Measurements from ENCODE around the gene AFF3.
"Not testable (repeated sequence)": the region's sequence is repeated elsewhere in the genome, so short reads cannot be mapped to it uniquely, and the experiment has no call there.

Gene AFF3

DNA sequence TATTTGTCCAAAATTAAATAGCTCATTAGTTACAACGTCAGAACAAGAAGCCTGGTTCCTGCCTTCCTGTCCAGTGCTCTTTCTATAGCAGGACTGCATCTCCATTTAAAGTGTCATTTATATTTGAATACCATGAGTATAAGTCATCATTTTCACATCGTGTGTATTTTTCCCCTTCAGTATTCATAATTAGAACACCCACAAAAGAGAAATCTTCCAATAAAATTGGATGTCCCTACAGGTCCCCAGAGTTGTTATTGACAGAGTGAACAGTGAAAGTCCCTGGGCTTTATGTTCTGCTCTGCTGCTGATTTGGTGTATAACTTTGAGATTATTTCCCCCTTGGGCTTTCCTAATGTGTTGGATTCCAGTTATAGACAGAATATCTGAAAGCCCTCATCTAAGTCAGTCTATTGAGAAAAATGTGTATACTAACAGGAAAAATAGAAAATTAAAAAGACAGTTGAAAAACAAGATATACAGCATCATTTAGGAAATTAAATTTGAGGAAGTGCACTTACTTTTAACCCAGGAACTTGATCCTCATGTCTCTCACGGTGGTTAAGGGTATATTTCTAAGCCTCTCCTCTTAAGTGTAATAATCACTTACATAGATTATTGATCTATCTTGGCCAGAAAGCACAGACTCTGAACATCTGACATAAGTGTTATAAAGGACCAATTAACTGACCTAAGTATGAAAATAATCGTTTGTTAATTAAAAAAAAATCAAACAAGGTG lies 637.4 kb downstream of the AFF3 start:
- no peak for DNase-seq

DNA sequence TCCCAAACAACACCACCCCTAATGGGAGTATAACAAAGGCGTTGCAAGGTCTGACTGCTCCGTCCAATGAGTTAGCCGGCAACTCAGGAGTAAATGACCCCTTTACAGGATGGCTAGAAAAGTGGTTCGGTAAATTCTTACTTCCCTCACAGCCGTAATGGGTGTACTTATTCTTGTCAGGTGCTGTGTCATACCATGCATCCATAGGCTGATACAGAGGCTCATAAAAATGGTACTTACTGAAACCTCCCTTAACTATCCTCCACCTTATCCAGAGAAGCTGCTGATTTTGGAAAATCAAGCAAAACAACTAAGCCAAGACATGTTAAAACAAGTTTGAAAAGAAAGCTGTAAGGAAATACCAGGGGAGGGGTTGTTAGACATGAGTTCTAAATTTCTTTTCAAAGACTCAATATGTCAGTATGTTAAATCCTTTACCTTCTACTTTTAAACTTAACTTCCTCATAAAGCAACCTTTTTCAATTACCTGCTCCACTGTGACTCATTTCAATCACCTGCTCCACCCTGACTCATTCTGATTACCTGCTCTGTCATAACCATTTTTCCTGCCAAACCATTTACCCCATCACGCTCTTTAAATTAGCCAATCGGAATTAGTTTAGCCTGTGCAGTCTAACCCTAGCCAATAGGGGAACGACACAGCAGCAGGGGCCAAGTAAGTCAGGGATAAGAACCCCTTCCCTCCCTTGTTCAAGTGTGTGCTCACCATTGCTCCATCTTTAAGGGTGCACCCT lies 638.6 kb downstream of the AFF3 start:
- not testable (repeated sequence) for DNase-seq

DNA sequence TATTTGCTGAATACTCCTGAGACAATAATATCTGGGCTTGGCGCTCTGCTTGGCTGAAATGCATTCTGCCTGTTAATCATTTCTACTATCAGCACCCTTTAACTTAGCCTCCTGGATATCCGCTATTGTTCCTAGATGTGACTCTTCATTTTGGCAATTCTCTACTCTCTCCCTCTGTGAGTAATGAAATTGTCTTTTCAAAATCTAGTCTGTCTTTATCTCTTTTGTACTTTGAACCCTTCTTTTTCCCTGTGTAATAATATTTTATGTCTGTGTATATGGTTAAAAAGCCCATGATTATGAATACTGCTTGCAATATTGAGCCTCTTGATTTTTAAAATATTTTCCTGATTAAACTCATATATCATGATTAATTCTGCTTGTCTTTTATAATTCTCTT lies 646.4 kb downstream of the AFF3 start:
- DNase-seq, result no peak

Data from kidney glomerular epithelial cell (primary cell).